HEK293T (cell line): ENCODE results near the gene LNX2.

Experiments used
- BHLHE40 ChIP-seq: fragments of 450-650 bp; IDR thresholded peaks from 2 replicates; pipeline ENCODE4 v1.6.1; 2016; ENCODE audit warnings: mild to moderate bottlenecking, moderate library complexity, borderline replicate concordance
- FOXK2 ChIP-seq: fragments of 450-650 bp; IDR thresholded peaks from 2 replicates; pipeline ENCODE4 v1.6.1; 2016; ENCODE audit warnings: mild to moderate bottlenecking

DNA sequence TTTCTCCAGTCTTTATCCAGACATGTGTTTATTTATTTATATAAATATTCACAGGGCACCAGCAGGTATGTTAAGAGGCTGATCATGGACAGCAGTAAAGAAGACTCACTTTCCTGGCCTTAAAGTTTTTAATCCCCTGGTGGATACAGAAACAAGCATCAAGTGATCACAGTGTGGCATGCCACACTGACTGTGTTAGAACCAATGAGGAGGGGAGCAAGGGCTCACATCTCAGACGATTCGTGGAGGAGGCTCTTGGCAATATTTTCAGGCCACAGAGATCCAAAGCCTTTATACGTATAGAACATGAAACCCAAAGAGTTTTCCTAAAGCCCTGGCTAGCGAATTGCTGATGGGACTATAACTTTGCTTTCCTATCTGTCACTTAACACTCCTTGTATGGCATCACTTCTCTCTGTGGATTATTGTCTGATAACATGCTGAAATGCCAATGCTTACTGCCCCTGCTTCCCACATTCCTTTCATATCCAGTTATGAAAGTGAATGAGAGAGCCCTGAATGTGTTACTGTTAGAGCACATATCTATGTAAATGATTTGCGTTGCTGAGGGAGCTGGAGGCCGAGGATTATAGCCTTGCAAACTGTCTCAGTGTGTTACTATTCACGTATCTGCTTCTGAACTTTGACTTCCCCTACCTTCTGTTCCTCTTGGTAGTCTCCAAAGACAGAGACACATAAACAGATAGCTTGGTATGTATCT lies 39.0 kb upstream of the LNX2 start:
- TF ChIP-seq BHLHE40 (no peak), FOXK2 (no peak)
